SU-DHL-6 (cell line): ENCODE measurements around the gene TFRC.
"Not testable (repeated sequence)": the region's sequence is repeated elsewhere in the genome, so short reads cannot be mapped to it uniquely, and the experiment has no call there.

Source experiments
- H2AFZ ChIP-seq: fragments of 200-600 bp; sonication (generic); 2 replicates; pipeline ENCODE4 v1.6.1; 2014; ENCODE audit warnings: low read depth, mild to moderate bottlenecking, moderate library complexity, mixed read lengths, antibody characterized with exemption, low read length; ENCODE audit not compliant: severe bottlenecking
- H3F3A ChIP-seq: fragments of 200-600 bp; shearing (Covaris generic); 2 replicates; pipeline ENCODE4 v1.6.0; 2016; ENCODE audit warnings: antibody characterized with exemption, mild to moderate bottlenecking; ENCODE audit not compliant: insufficient read depth
- H3K27ac ChIP-seq: fragments of 200-600 bp; sonication (generic); 2 replicates; pipeline ENCODE4 v1.5.1; 2016; ENCODE audit warnings: low read depth, mild to moderate bottlenecking, low read length, moderate library complexity, mixed read lengths
- H3K27me3 ChIP-seq: fragments of 200-600 bp; sonication (generic), shearing (Covaris generic); 2 replicates; pipeline ENCODE4 v1.6.0; 2014; ENCODE audit warnings: mild to moderate bottlenecking, low read length
- H3K36me3 ChIP-seq: fragments of 200-600 bp; sonication (generic); 2 replicates; pipeline ENCODE4 v1.6.1; 2014; ENCODE audit warnings: mild to moderate bottlenecking, low read length, mixed read lengths
- H3K4me2 ChIP-seq: fragments of 300-600, 200-600 bp; shearing (Covaris generic), sonication (generic); 2 replicates; pipeline ENCODE4 v1.6.0; 2014; ENCODE audit warnings: low read length, low read depth, mild to moderate bottlenecking; ENCODE audit not compliant: poor library complexity, severe bottlenecking
- H3K4me3 ChIP-seq: fragments of 200-600 bp; sonication (generic); 2 replicates; pipeline ENCODE4 v1.5.1; 2014; ENCODE audit warnings: antibody characterized with exemption, low read length, mild to moderate bottlenecking, mixed read lengths; ENCODE audit not compliant: insufficient read depth, poor library complexity, severe bottlenecking
- H3K79me2 ChIP-seq: fragments of 200-600 bp; sonication (generic); 2 replicates; pipeline ENCODE4 v1.6.1; 2014; ENCODE audit warnings: mild to moderate bottlenecking, low read length, moderate library complexity; ENCODE audit not compliant: insufficient read depth
- H3K9ac ChIP-seq: fragments of 200-600 bp; sonication (generic); 2 replicates; pipeline ENCODE4 v1.7.0; 2014; ENCODE audit warnings: mild to moderate bottlenecking, low read length
- H3K9me2 ChIP-seq: fragments of 200-600 bp; sonication (generic); replicated peaks from 2 replicates; pipeline ENCODE4 v1.6.1; 2014; ENCODE audit warnings: low read length; ENCODE audit not compliant: insufficient read depth
- H3K9me3 ChIP-seq: fragments of 200-600 bp; sonication (generic); 2 replicates; pipeline ENCODE4 v1.6.1; 2014; ENCODE audit warnings: low read length, mixed read lengths; ENCODE audit not compliant: insufficient read depth
- H4K20me1 ChIP-seq: fragments of 200-600 bp; sonication (generic); 2 replicates; pipeline ENCODE4 v1.6.1; 2014; ENCODE audit warnings: low read depth, mild to moderate bottlenecking, antibody characterized with exemption, low read length, moderate library complexity, mixed read lengths
- EZH2phosphoT487 ChIP-seq: fragments of 200-600 bp; sonication (generic), shearing (Covaris generic); conservative IDR thresholded peaks from 2 replicates; pipeline ENCODE4 v1.6.1; 2018; ENCODE audit warnings: mild to moderate bottlenecking, antibody characterized with exemption, low read length, moderate library complexity, mixed read lengths
- TF ChIP-seq, protein P1 (sequence below): fragments of 200-600 bp; sonication (generic); IDR thresholded peaks from one replicate; pipeline ENCODE4 v1.5.1; 2017; ENCODE audit warnings: antibody characterized with exemption, mild to moderate bottlenecking, low read length, moderate library complexity; ENCODE audit not compliant: insufficient read depth, poor library complexity, severe bottlenecking

Gene TFRC

DNA sequence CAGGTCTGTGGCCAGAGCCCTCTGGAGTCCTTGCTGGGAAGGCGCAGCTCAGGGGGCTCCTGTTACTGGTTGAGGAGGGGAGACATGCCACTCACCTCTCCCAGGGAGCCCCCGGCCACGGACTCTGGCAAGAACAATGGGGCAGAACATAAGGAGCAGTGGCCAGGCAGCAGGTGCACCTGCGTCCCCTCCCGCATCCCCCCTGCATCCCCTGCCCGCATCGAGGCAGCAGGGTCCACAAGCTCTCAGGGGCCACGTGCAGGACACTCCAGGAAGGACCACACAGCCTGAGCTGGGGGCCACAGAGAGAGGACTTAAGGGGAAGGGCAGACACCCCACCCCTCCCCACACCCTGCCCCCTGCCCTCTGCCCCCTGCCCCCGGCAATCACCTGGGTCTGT, 73.0 kb downstream of the TFRC start:
- TF ChIP-seq, protein P1, sequence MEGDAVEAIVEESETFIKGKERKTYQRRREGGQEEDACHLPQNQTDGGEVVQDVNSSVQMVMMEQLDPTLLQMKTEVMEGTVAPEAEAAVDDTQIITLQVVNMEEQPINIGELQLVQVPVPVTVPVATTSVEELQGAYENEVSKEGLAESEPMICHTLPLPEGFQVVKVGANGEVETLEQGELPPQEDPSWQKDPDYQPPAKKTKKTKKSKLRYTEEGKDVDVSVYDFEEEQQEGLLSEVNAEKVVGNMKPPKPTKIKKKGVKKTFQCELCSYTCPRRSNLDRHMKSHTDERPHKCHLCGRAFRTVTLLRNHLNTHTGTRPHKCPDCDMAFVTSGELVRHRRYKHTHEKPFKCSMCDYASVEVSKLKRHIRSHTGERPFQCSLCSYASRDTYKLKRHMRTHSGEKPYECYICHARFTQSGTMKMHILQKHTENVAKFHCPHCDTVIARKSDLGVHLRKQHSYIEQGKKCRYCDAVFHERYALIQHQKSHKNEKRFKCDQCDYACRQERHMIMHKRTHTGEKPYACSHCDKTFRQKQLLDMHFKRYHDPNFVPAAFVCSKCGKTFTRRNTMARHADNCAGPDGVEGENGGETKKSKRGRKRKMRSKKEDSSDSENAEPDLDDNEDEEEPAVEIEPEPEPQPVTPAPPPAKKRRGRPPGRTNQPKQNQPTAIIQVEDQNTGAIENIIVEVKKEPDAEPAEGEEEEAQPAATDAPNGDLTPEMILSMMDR, result no peak
- TF ChIP-seq EZH2phosphoT487, result no peak
- Histone ChIP-seq H4K20me1 (no peaks in the 10 kb centered on the region), H3K4me3 (no peak overlapping the region), H3K9me3 (no peaks in the 10 kb centered on the region), H3K9me2 (no peaks in the 10 kb centered on the region), H3F3A (no peaks in the 10 kb centered on the region), H3K27ac (no peak overlapping the region), H3K4me2 (no peak overlapping the region), H3K79me2 (no peaks in the 10 kb centered on the region), H3K36me3 (no peaks in the 10 kb centered on the region), H3K27me3 (no peaks in the 10 kb centered on the region), H3K9ac (no peak overlapping the region), H2AFZ (no peak overlapping the region)

DNA sequence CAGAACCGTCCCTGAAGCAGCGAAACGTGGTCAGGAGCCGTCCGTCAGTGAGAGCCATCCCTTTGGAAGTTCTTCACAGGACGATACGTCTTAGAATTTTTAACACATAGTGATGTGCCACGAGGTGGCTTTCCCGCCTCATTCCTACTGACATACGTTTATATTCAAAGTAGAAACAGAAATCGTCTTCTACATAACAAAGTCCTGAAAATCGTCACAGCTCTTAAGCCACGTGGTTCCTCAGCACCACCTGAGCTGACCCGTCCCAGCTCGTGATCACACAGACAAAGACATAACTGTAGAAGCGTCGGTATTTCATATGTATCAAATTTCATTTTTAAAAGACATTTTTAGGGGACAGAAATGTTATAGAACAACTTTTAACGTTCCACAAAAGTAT, 73.5 kb downstream of the TFRC start:
- H3K27me3 ChIP-seq, result no peaks in the 10 kb centered on the region
- H3K4me2 ChIP-seq, result no peak overlapping the region
- H3K27ac ChIP-seq, result no peak overlapping the region
- H3K9me2 ChIP-seq, result no peaks in the 10 kb centered on the region
- no peaks in the 10 kb centered on the region for H3F3A ChIP-seq
- H3K79me2 ChIP-seq, result no peaks in the 10 kb centered on the region
- no peaks in the 10 kb centered on the region for H3K9me3 ChIP-seq
- H2AFZ ChIP-seq, result no peak overlapping the region
- H3K4me3 ChIP-seq, result no peak overlapping the region
- TF ChIP-seq, protein P1, result no peak
- no peak for TF ChIP-seq EZH2phosphoT487
- H4K20me1 ChIP-seq, result no peaks in the 10 kb centered on the region
- H3K36me3 ChIP-seq, result no peaks in the 10 kb centered on the region
- no peak overlapping the region for H3K9ac ChIP-seq

DNA sequence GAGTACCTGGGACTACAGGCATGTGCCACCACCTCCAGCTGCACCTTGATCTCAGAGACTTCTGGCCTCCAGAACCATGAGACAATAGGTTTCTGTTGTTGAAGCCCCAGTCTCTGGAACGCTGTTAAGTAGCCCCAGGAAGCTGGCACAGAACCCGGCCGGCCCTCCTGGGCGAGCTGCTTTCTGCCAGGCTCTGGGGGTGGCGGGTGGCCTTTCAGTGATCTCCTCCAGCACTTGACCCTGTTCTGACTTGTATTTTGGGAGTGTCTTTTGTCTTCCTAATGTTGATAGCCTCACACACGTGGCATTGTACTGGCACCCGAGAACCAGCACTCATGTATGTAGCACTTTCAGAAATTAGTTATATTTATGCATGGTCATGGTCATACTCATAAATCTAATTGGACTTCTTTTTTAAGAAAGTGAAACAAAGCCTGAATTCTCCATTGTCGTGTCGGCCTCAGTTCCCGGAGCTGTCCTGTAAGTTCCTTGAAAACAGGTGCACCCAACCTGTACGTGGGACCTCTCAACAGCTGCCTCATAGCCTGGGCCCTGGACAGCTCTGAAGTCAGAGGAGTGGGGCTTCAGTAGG, 74.0 kb downstream of the TFRC start:
- no peaks in the 10 kb centered on the region for H3K9me2 ChIP-seq
- H3K4me2 ChIP-seq, result no peak overlapping the region
- H2AFZ ChIP-seq, result no peak overlapping the region

DNA sequence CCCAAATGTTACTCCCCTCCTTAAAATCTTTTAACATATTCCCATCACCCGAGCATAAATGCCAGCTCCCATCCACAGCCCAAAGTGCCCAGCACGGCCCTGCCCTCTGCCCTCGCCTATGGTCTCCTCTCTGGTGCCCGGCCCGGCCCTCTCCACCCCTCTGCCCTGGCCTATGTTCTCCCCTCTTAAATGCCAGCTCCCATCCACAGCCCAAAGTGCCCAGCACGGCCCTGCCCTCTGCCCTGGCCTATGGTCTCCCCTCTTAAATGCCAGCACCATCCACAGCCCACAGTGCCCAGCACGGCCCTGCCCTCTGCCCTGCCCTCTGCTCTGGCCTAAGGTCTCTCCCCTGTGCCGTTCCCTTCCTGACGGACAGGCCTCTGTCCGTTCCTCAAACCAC, 76.6 kb downstream of the TFRC start:
- not testable (repeated sequence) for H3K4me3 ChIP-seq, H2AFZ ChIP-seq, H3K79me2 ChIP-seq, H3K27me3 ChIP-seq, H3K9me3 ChIP-seq, H3F3A ChIP-seq, H3K9me2 ChIP-seq, H3K36me3 ChIP-seq, H4K20me1 ChIP-seq, H3K27ac ChIP-seq, H3K4me2 ChIP-seq, H3K9ac ChIP-seq

More for the DNA sequence above, 74.0 kb downstream of the TFRC start:
- Histone ChIP-seq H4K20me1 (no peaks in the 10 kb centered on the region), H3K9ac (no peak overlapping the region), H3K27me3 (no peaks in the 10 kb centered on the region), H3K36me3 (no peaks in the 10 kb centered on the region), H3K27ac (no peak overlapping the region), H3K79me2 (no peaks in the 10 kb centered on the region), H3K9me3 (no peaks in the 10 kb centered on the region), H3F3A (no peaks in the 10 kb centered on the region), H3K4me3 (no peak overlapping the region)
- TF ChIP-seq EZH2phosphoT487, result no peak
- TF ChIP-seq, protein P1, result no peak

DNA sequence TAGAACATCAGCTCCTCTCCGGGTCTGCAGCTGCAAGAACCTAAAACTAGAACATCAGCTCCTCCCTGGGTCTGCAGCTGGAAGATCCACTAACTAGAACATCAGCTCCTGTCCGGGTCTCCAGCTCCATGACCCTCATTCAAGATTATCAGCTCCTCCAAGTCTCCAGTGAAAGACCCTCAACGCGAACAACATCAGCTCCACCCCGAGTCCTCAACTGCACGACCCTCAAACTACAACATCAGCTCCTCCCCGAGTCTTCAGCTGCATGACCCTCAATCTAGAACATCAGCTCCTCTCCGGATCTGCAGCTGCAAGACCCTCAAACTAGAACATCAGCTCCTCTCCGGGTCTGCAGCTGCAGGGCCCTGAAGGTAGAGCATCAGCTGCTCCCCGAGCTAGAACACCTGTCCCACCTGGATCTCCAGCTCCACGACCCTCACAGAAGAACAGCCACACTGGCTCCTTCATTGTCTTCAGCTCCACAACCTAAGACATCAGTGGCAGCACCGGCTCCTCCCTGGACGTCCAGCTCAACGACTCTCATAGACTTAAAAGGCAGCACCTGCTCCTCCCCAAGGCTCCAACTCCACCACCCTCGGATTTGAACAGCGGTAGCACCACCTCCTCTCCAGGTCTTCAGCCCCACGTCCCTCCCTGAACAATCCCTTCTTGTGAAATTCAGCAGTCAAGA, 77.4 kb downstream of the TFRC start:
- not testable (repeated sequence) for H3K36me3 ChIP-seq, H3K9ac ChIP-seq, H4K20me1 ChIP-seq, H3K79me2 ChIP-seq, H2AFZ ChIP-seq, H3K27ac ChIP-seq, H3K9me3 ChIP-seq, H3K27me3 ChIP-seq, H3K4me3 ChIP-seq, H3K4me2 ChIP-seq, H3K9me2 ChIP-seq, H3F3A ChIP-seq
